Upper lobe of left lung (tissue), 6 donors: ENCODE results near the gene ADCYAP1R1. TPM values are rescaled to one million over a fixed set of nuclear protein-coding genes. Genes with fewer than 3 reads are reported as not detected.

Source experiments
- ATAC-seq, 2 donors: fragments of 200-7000 bp; cut with Tn5 transposase; one replicate each; pipeline ENCODE4 v1.9.1; 2022; ENCODE audit warnings: mild to moderate bottlenecking in 2 of 2, moderate library complexity in 2 of 2; ENCODE audit not compliant: low FRiP score in 2 of 2
- DNase-seq, 2 donors: peaks; one replicate each; pipeline ENCODE4 v3.0.0-alpha.2; 2019 to 2020
- H3K27ac ChIP-seq, 4 donors: fragments of 200-600 bp; sonication (generic); one replicate each; pipeline ENCODE4 v1.5.1; 2016 to 2019
- H3K27me3 ChIP-seq, 4 donors: fragments of 200-600 bp; sonication (generic); one replicate each; pipeline ENCODE4 v1.5.1; 2017 to 2019
- H3K36me3 ChIP-seq, 4 donors: fragments of 200-600 bp; sonication (generic); one replicate each; pipeline ENCODE4 v1.5.1; 2016 to 2019
- H3K4me1 ChIP-seq, 4 donors: fragments of 200-600 bp; sonication (generic); one replicate each; pipeline ENCODE4 v1.5.1; 2018 to 2019
- H3K4me3 ChIP-seq, 4 donors: fragments of 200-600 bp; sonication (generic); one replicate each; pipeline ENCODE4 v1.5.1; 2017 to 2019; ENCODE audit warnings: mild to moderate bottlenecking in 2 of 4, moderate library complexity in 1 of 4
- H3K9me3 ChIP-seq, 4 donors: fragments of 200-600 bp; sonication (generic); one replicate each; pipeline ENCODE4 v1.5.1; 2018 to 2019
- EP300 ChIP-seq, 4 donors: sonication (generic); formaldehyde crosslinking; IDR thresholded peaks; one replicate each; pipeline ENCODE4 v1.5.1; 2017; ENCODE audit warnings: antibody characterized with exemption in 4 of 4, control low read depth in 2 of 4
- POLR2A ChIP-seq, 4 donors: fragments of 450-650 bp; IDR thresholded peaks; one replicate each; pipeline ENCODE4 v1.5.1; 2016 to 2017; ENCODE audit warnings: antibody characterized with exemption in 4 of 4, mild to moderate bottlenecking in 2 of 4
- POLR2AphosphoS5 ChIP-seq, 2 donors: sonication (generic); formaldehyde crosslinking; IDR thresholded peaks; one replicate each; pipeline ENCODE4 v1.5.1; 2017; ENCODE audit warnings: antibody characterized with exemption in 2 of 2
- WGBS, 2 donors: methylation state at CpG; one replicate each; pipeline ENCODE4 v1.1.5; 2017 to 2018; 5-methylcytosine and 5-hydroxymethylcytosine counted together
- total RNA-seq, 6 donors: library from RNA; depleted of rRNA in 4 of 6; stranded (reverse); fragments of >200 nt in 4 of 6; gene quantifications; one replicate each; pipeline versions ENCODE4 v1.1.0 to v1.2.1, GENCODE V29; 2016 to 2021
- TF ChIP-seq, protein P1 (sequence below), 6 experiments: fragments of 450-650 bp in 4 of 6; fragments of 200-600 bp in 2 of 6; sonication (generic) in 2 of 6; IDR thresholded peaks; one replicate each; pipeline ENCODE4 v1.5.1; 2016 to 2019; ENCODE audit warnings: antibody characterized with exemption in 6 of 6
- donor health status: DM: no; HTN: no; CAD: no; lungs with moderate emphysema.
- donor health status: DM: no; HTN: yes; CAD: no; lungs with severe emphysema.

Gene ADCYAP1R1
- total RNA-seq, 6 donors from 2014 or later, result under 0.01 to 1.3 (median 0.13) TPM

- 61 to 83% methylated on average over 2 of the region's 2 CpGs for WGBS, 2 donors
- H3K4me1 ChIP-seq, result no peaks in the 10 kb centered on the region
- H3K36me3 ChIP-seq, result no peaks in the 10 kb centered on the region
- H3K27me3 ChIP-seq, result no peaks in the 10 kb centered on the region
- H3K27ac ChIP-seq, result no peak overlapping the region
- no peak overlapping the region for H3K4me3 ChIP-seq
- TF ChIP-seq EP300 (IDR thresholded peaks at IDR 0.05), result no peak
- TF ChIP-seq, protein P1, sequence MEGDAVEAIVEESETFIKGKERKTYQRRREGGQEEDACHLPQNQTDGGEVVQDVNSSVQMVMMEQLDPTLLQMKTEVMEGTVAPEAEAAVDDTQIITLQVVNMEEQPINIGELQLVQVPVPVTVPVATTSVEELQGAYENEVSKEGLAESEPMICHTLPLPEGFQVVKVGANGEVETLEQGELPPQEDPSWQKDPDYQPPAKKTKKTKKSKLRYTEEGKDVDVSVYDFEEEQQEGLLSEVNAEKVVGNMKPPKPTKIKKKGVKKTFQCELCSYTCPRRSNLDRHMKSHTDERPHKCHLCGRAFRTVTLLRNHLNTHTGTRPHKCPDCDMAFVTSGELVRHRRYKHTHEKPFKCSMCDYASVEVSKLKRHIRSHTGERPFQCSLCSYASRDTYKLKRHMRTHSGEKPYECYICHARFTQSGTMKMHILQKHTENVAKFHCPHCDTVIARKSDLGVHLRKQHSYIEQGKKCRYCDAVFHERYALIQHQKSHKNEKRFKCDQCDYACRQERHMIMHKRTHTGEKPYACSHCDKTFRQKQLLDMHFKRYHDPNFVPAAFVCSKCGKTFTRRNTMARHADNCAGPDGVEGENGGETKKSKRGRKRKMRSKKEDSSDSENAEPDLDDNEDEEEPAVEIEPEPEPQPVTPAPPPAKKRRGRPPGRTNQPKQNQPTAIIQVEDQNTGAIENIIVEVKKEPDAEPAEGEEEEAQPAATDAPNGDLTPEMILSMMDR (IDR thresholded peaks at IDR 0.05), result no peak
- TF ChIP-seq POLR2A (IDR thresholded peaks at IDR 0.05), result no peak
- no peak for TF ChIP-seq POLR2AphosphoS5 (IDR thresholded peaks at IDR 0.05)
- H3K9me3 ChIP-seq, result no peaks in the 10 kb centered on the region
- ATAC-seq, result no peak
- DNase-seq, result no peak
These were observed 48.3 kb downstream of the ADCYAP1R1 start for GRCh38 chr7:31100445-31100844.

DNA sequence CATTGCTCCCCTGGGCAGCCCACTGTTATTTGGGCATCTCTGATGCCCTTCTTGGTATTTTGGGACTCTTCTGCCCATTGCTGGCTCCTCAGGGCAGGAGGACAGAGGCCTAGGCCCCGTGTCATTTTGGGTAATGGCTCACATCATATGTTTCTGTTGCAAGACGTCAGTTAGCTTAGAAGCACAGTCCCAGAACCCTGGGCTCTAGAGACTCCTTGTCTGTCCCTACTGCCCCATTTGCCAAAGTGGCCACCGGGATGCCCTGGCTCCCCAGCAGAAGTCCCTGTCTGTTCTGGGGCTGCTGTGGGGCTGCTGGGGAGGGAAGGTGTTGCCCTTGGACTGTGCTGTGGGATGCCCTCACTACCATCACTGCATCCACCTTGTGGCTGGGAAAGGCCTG is 48.8 kb downstream of the ADCYAP1R1 start:
- Histone ChIP-seq H3K4me3 (no peak overlapping the region), H3K4me1 (no peaks in the 10 kb centered on the region), H3K9me3 (no peaks in the 10 kb centered on the region), H3K36me3 (no peaks in the 10 kb centered on the region), H3K27me3 (no peaks in the 10 kb centered on the region), H3K27ac (no peak overlapping the region)
- ATAC-seq (no peak), DNase-seq (peak in 1 of 2 donors; percentile 13)
- 79 to 90% methylated on average over 3 of the region's 3 CpGs for WGBS, 2 donors
- no peak for TF ChIP-seq EP300 (IDR thresholded peaks at IDR 0.05)
- no peak for TF ChIP-seq POLR2A (IDR thresholded peaks at IDR 0.05)
- no peak for TF ChIP-seq POLR2AphosphoS5 (IDR thresholded peaks at IDR 0.05)
- TF ChIP-seq, protein P1 (IDR thresholded peaks at IDR 0.05), result no peak

DNA sequence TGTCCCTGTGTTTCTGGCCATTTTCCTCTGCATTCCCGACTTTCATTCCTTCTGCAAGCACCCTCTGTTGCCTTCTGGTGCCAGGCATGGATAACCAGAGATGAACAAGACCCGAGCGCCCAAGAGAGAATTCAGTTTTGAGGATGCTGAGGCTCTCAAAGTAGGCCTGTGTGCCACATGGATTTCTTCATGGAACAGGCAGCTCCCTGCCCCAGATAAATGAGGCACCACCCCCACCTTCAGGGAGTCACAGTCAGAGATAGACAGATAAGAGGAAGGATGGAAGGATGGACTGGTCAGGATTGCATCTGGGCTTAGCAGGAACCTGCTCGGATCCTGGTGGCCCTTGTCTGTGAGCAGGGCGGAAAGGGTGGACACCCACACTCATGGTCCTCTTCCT is 49.4 kb downstream of the ADCYAP1R1 start:
- no peak for DNase-seq
- no peak for ATAC-seq
- H3K36me3 ChIP-seq, result no peaks in the 10 kb centered on the region
- H3K9me3 ChIP-seq, result no peaks in the 10 kb centered on the region
- H3K4me3 ChIP-seq, result no peak overlapping the region
- H3K27me3 ChIP-seq, result no peaks in the 10 kb centered on the region
- TF ChIP-seq, protein P1 (IDR thresholded peaks at IDR 0.05), result no peak
- TF ChIP-seq POLR2A (IDR thresholded peaks at IDR 0.05) (no peak), POLR2AphosphoS5 (IDR thresholded peaks at IDR 0.05) (no peak), EP300 (IDR thresholded peaks at IDR 0.05) (no peak)
- H3K4me1 ChIP-seq, result no peaks in the 10 kb centered on the region
- WGBS, 2 donors, result 82 to 91% methylated on average over 5 of the region's 5 CpGs
- H3K27ac ChIP-seq, result no peak overlapping the region

- Histone ChIP-seq H3K27ac (no peak overlapping the region), H3K27me3 (no peaks in the 10 kb centered on the region), H3K4me3 (no peak overlapping the region), H3K4me1 (no peaks in the 10 kb centered on the region), H3K9me3 (no peaks in the 10 kb centered on the region), H3K36me3 (no peaks in the 10 kb centered on the region)
- TF ChIP-seq, protein P1 (IDR thresholded peaks at IDR 0.05), result no peak
- TF ChIP-seq POLR2A (IDR thresholded peaks at IDR 0.05), result no peak
- TF ChIP-seq POLR2AphosphoS5 (IDR thresholded peaks at IDR 0.05), result no peak
- TF ChIP-seq EP300 (IDR thresholded peaks at IDR 0.05), result no peak
- DNase-seq (peak; percentile 13 to 48), ATAC-seq (no peak)
- 81 to 85% methylated on average over 9 to 12 of the region's 12 CpGs for WGBS, 2 donors
These were observed 50.3 kb downstream of the ADCYAP1R1 start for GRCh38 chr7:31102151-31102972.
